IMR-90 (cell line): ENCODE data around the gene MAP3K9. TPM values are rescaled to one million over a fixed set of nuclear protein-coding genes. Genes with fewer than 3 reads are reported as not detected.

Experiments used
- ATAC-seq: fragments of 200-7000 bp; cut with Tn5 transposase; 2 replicates; pipeline ENCODE4 v1.9.1; 2020; ENCODE audit warnings: low read depth, mild to moderate bottlenecking, moderate library complexity
- BruUV-seq: library from RNA; stranded (reverse); fragments of 400-500 nt; replicated peaks from 2 replicates; lab custom pipeline; 2021; lab: Mats Ljungman, UMichigan
- CTCF ChIA-PET: fragments of 300-600 bp; formaldehyde crosslinking; extraction: SDS; loops from one replicate; lab custom pipeline; 2021; ENCODE audit warnings: antibody characterized with exemption; lab: Yijun Ruan, JAX
- POLR2A ChIA-PET: fragments of 300-600 bp; sonication (Branson Sonifier 250); formaldehyde crosslinking; loops from one replicate; lab custom pipeline; 2022; ENCODE audit warnings: antibody characterized with exemption; ENCODE audit not compliant: unreplicated experiment; lab: Charles Lee
- DNase-seq: peaks from one replicate; pipeline ENCODE4 v3.0.0; 2013
- H2AFZ ChIP-seq: replicated peaks from 2 replicates; pipeline ENCODE3; 2013; ENCODE audit warnings: low read length, mild to moderate bottlenecking; ENCODE audit not compliant: poor library complexity
- H2AK5ac ChIP-seq: 2 replicates; pipeline ENCODE4 v1.6.1; 2013; ENCODE audit warnings: low read depth, low read length, inconsistent platforms
- H2AK9ac ChIP-seq: replicated peaks from 2 replicates; pipeline ENCODE3; 2013; ENCODE audit warnings: mild to moderate bottlenecking, low read depth, low read length, moderate library complexity; ENCODE audit not compliant: poor library complexity
- H2BK120ac ChIP-seq: 2 replicates; pipeline ENCODE4 v1.6.1; 2013; ENCODE audit warnings: low read depth, low read length, inconsistent platforms
- H2BK15ac ChIP-seq: 3 replicates; pipeline ENCODE4 v1.6.1; 2013; ENCODE audit warnings: low read depth, low read length, inconsistent platforms
- H2BK20ac ChIP-seq: 2 replicates; pipeline ENCODE4 v1.6.1; 2013; ENCODE audit warnings: low read depth, mild to moderate bottlenecking, inconsistent platforms, low read length, moderate library complexity
- H2BK5ac ChIP-seq: 2 replicates; pipeline ENCODE4 v1.6.1; 2013; ENCODE audit warnings: mild to moderate bottlenecking, low read depth, low read length, inconsistent platforms; ENCODE audit not compliant: poor library complexity, severe bottlenecking
- H3K14ac ChIP-seq: replicated peaks from 2 replicates; pipeline ENCODE4 v1.6.1; 2013; ENCODE audit warnings: low read depth, low read length, inconsistent platforms
- H3K18ac ChIP-seq: 2 replicates; pipeline ENCODE4 v1.6.1; 2013; ENCODE audit warnings: low read depth, low read length, control low read depth
- H3K23ac ChIP-seq: 2 replicates; pipeline ENCODE4 v1.6.1; 2013; ENCODE audit warnings: low read depth, low read length, inconsistent platforms
- H3K27ac ChIP-seq: 2 replicates; pipeline ENCODE4 v1.5.1; 2013; ENCODE audit warnings: mild to moderate bottlenecking, control low read depth, low read length; ENCODE audit not compliant: insufficient read depth
- H3K27me3 ChIP-seq: 2 replicates; pipeline ENCODE4 v1.6.1; 2013; ENCODE audit warnings: low read length; ENCODE audit not compliant: control insufficient read depth, insufficient read depth
- H3K36me3 ChIP-seq: 2 replicates; pipeline ENCODE4 v1.6.1; 2013; ENCODE audit warnings: low read length, mixed read lengths; ENCODE audit not compliant: control insufficient read depth, insufficient read depth
- H3K4ac ChIP-seq: 2 replicates; pipeline ENCODE4 v1.6.1; 2013; ENCODE audit warnings: low read depth, low read length, inconsistent platforms
- H3K4me1 ChIP-seq: 2 replicates; pipeline ENCODE4 v1.6.1; 2013; ENCODE audit warnings: low read length, mixed read lengths; ENCODE audit not compliant: control insufficient read depth, insufficient read depth
- H3K4me2 ChIP-seq: 2 replicates; pipeline ENCODE4 v1.6.1; 2013; ENCODE audit warnings: low read depth, mild to moderate bottlenecking, control low read depth, low read length, moderate library complexity
- H3K4me3 ChIP-seq: 2 replicates; pipeline ENCODE4 v1.5.1; 2013; ENCODE audit warnings: low read depth, mild to moderate bottlenecking, control low read depth, low read length, moderate library complexity; ENCODE audit not compliant: insufficient read depth
- H3K56ac ChIP-seq: 2 replicates; pipeline ENCODE4 v1.6.1; 2013; ENCODE audit warnings: low read length, inconsistent platforms; ENCODE audit not compliant: insufficient read depth; ENCODE audit errors: extremely low read depth
- H3K79me1 ChIP-seq, 2 experiments: 2 replicates each; pipeline ENCODE4 v1.6.1; 2013; ENCODE audit warnings: low read length in 2 of 2, inconsistent platforms in 1 of 2, low read depth in 1 of 2
- H3K9ac ChIP-seq: 2 replicates; pipeline ENCODE4 v1.6.1; 2013; ENCODE audit warnings: low read depth, low read length, control low read depth
- H3K9me1 ChIP-seq: 2 replicates; pipeline ENCODE4 v1.6.1; 2013; ENCODE audit warnings: low read length, inconsistent platforms; ENCODE audit not compliant: insufficient read depth
- H3K9me3 ChIP-seq: 2 replicates; pipeline ENCODE4 v1.6.1; 2013; ENCODE audit warnings: low read length; ENCODE audit not compliant: control insufficient read depth, insufficient read depth
- H4K20me1 ChIP-seq: 2 replicates; pipeline ENCODE4 v1.6.1; 2013; ENCODE audit warnings: low read length, inconsistent platforms; ENCODE audit not compliant: insufficient read depth
- H4K5ac ChIP-seq: 2 replicates; pipeline ENCODE4 v1.6.1; 2013; ENCODE audit warnings: mild to moderate bottlenecking, low read depth, low read length, control low read depth
- H4K8ac ChIP-seq, 2 experiments: 2 replicates each; pipeline ENCODE4 v1.6.1; 2013; ENCODE audit warnings: low read depth in 2 of 2, low read length in 2 of 2, control low read depth in 1 of 2, inconsistent platforms in 1 of 2
- H4K91ac ChIP-seq: 2 replicates; pipeline ENCODE4 v1.6.1; 2013; ENCODE audit warnings: low read depth, low read length, inconsistent platforms; ENCODE audit not compliant: insufficient read depth
- CEBPB ChIP-seq: IDR thresholded peaks from 2 replicates; pipeline ENCODE4 v1.6.1; 2012; ENCODE audit warnings: low read depth, low read length, improper control_type of control experiment
- CHD1 ChIP-seq: IDR thresholded peaks from 2 replicates; pipeline ENCODE4 v1.6.1; 2012; ENCODE audit warnings: low read depth, low read length, improper control_type of control experiment
- MAFK ChIP-seq: IDR thresholded peaks from 2 replicates; pipeline ENCODE4 v1.6.1; 2012; ENCODE audit warnings: low read depth, low read length, improper control_type of control experiment
- NFE2L2 ChIP-seq: fragments of 150-350 bp; IDR thresholded peaks from 2 replicates; pipeline ENCODE4 v1.6.1; 2016; ENCODE audit warnings: low read depth, mild to moderate bottlenecking, low read length
- POLR2A ChIP-seq: IDR thresholded peaks from 2 replicates; pipeline ENCODE4 v1.6.1; 2012; ENCODE audit warnings: mild to moderate bottlenecking, low read depth, low read length
- RAD21 ChIP-seq: IDR thresholded peaks from 2 replicates; pipeline ENCODE4 v1.6.1; 2012; ENCODE audit warnings: low read length, improper control_type of control experiment
- RFX5 ChIP-seq: IDR thresholded peaks from 2 replicates; pipeline ENCODE4 v1.8.0; 2012; ENCODE audit warnings: low read depth, mild to moderate bottlenecking, low read length, moderate library complexity
- SMC3 ChIP-seq: fragments of 150-350 bp; IDR thresholded peaks from 2 replicates; pipeline ENCODE4 v1.6.1; 2016; ENCODE audit warnings: low read depth, mild to moderate bottlenecking, antibody characterized with exemption, low read length, moderate library complexity
- WGBS, 2 experiments: methylation state at CpG; one replicate each; pipeline versions ENCODE4 v1.1.5 to v1.1.7; 2013; ENCODE audit warnings: missing lambda C conversion rate in 2 of 2; ENCODE audit not compliant: insufficient read length in 1 of 2; ENCODE audit errors: extremely low coverage in 2 of 2; 5-methylcytosine and 5-hydroxymethylcytosine counted together
- dilution Hi-C: fragments of 300-500 bp; cut with HindIII; formaldehyde crosslinking; loops from one replicate; pipeline ENCODE4 v1.14.3; 2018; ENCODE audit warnings: low sequenced_read_pairs; ENCODE audit not compliant: unreplicated experiment
- in situ Hi-C: fragments of 300-500 bp; cut with MboI; formaldehyde crosslinking; loops from 3 replicates; pipeline ENCODE4 v1.14.3; 2019; ENCODE audit warnings: low sequenced_read_pairs, inconsistent platforms, mixed read lengths
- intact Hi-C: fragments of 100-400 bp; cut with micrococcal nuclease; formaldehyde crosslinking; loops from 2 replicates; pipeline ENCODE4 v1.10.0; 2022
- polyA plus RNA-seq, 3 experiments: library from polyadenylated mRNA; depleted of rRNA; stranded (reverse); fragments of >200 nt; gene quantifications; 2 replicates each; pipeline ENCODE4 v1.2.3, GENCODE V29; 2012; ENCODE audit warnings: low replicate concordance in 1 of 3
- total RNA-seq: library from RNA; depleted of rRNA; stranded (reverse); fragments of >200 nt; gene quantifications from 2 replicates; pipeline ENCODE4 v1.2.3, GENCODE V29; 2012
- TF ChIP-seq, protein P1 (sequence below): fragments of 150-350 bp; IDR thresholded peaks from 2 replicates; pipeline ENCODE4 v1.6.1; 2016; ENCODE audit warnings: low read depth, mild to moderate bottlenecking, low read length, moderate library complexity, borderline replicate concordance

The MAP3K9 gene
- total and polyA plus RNA-seq, 2 of the 4 experiments (the other 2 are of a cell fraction): 0.17 to 0.18 TPM

DNA sequence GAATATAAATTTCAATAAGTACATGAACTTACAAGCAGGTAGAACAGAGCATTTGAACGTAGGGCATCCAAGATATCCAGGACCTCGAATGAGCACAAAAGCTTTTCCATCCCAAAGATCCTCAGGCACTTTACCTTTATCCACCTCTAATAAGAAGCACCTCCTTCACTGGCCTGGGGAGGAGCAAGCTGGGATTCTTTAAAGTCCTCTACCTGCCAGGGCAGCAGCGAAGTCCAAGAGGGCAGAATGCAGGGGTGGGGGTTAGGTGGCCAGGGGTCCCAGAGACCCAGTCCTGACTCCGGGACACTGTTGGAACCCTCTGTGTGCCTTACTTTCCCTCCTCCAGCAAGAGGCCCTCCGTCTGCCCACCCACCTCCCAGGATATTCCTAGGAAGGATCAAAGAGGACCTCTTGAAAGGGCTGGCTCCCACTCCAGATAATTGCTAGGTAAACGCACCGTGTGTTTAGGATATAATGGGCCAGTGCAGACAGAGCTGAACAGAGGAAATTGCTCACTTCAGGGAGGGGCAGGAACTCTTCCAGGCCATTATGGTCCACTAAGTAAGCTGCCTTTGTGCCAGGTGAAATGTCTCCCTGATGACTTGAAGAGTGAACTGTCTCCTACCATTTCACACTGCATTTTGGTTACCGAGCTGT, 99.5 kb downstream of the MAP3K9 start:
- Histone ChIP-seq H4K20me1 (no peaks in the 10 kb centered on the region), H3K56ac (no peak overlapping the region), H3K18ac (no peak overlapping the region), H3K4ac (no peak overlapping the region), H3K23ac (no peak overlapping the region), H2AFZ (peak overlapping the region; percentile 69), H2BK15ac (no peak overlapping the region), H4K91ac (no peak overlapping the region), H3K14ac (no peak overlapping the region), H4K5ac (no peak overlapping the region), H3K9me3 (no peaks in the 10 kb centered on the region), H2AK5ac (no peak overlapping the region), H3K36me3 (no peaks in the 10 kb centered on the region), H2BK20ac (no peak overlapping the region), H3K27ac (no peak overlapping the region), H3K27me3 (peaks cover 18% of the 10 kb centered on the region), H3K4me3 (no peak overlapping the region), H4K8ac (no peak overlapping the region), H3K4me1 (no peaks in the 10 kb centered on the region), H3K9me1 (no peaks in the 10 kb centered on the region), H2AK9ac (no peak overlapping the region), H3K9ac (no peak overlapping the region), H3K79me1 (no peaks in the 10 kb centered on the region), H3K4me2 (no peak overlapping the region; the same call in 1 of the 2 replicates), H2BK5ac (no peak overlapping the region), H2BK120ac (no peak overlapping the region)
- in situ Hi-C loops (no loop called here), dilution Hi-C loops (no loop called here), intact Hi-C loops (loop anchor here (5.0 to 10.0 kb wide), 4 partner anchors 177 to 615 kb away; no protein-coding TSS in a partner anchor)
- DNase-seq: no peak
- no peak for ATAC-seq
- WGBS, 2 experiments: 32% methylated on average over 3 of the region's 8 CpGs; no CpG with 5 or more reads in 1 of the 2 experiments
- TF ChIP-seq, protein P1, sequence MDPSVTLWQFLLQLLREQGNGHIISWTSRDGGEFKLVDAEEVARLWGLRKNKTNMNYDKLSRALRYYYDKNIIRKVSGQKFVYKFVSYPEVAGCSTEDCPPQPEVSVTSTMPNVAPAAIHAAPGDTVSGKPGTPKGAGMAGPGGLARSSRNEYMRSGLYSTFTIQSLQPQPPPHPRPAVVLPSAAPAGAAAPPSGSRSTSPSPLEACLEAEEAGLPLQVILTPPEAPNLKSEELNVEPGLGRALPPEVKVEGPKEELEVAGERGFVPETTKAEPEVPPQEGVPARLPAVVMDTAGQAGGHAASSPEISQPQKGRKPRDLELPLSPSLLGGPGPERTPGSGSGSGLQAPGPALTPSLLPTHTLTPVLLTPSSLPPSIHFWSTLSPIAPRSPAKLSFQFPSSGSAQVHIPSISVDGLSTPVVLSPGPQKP: no peak
- TF ChIP-seq CEBPB: no peak
- no peak for TF ChIP-seq NFE2L2
- TF ChIP-seq RAD21: no peak
- TF ChIP-seq POLR2A: no peak
- no peak for TF ChIP-seq SMC3
- TF ChIP-seq RFX5: no peak
- TF ChIP-seq MAFK: no peak
- TF ChIP-seq CHD1: no peak
- POLR2A ChIA-PET: no interaction called here
- CTCF ChIA-PET: no interaction called here
- no TSS peak for BruUV-seq
